ENCODE data around the gene OR1F1. TPM values are rescaled to one million over a fixed set of nuclear protein-coding genes. Genes with fewer than 3 reads are reported as not detected.

OR1F1 gene
- total and polyA plus RNA-seq, 9 of the 15 experiments (the other 6 are each of a cell fraction or from before 2014, with no cell fraction given), result 0.15 to 0.61 (median 0.35) TPM; not detected in 3

GRCh38 chr16:3223913-3224515 lies 36.0 kb downstream of the OR1F1 start (continued):
- TF ChIP-seq MGA (IDR thresholded peaks at IDR 0.05) (peak; percentile 49; the same call in 1 of the 2 replicates), NFRKB (IDR thresholded peaks at IDR 0.05; ENCODE audit: low read depth) (peak; percentile 83), AFF1 (IDR thresholded peaks at IDR 0.05; ENCODE audit: low read depth in 1 of 2, partially characterized antibody in 2 of 2) (no peak), ARNT (IDR thresholded peaks at IDR 0.05) (peak in 1 of 2 experiments; percentile 62; a peak in 1 of 4 replicates), SOX6 (IDR thresholded peaks at IDR 0.05) (peak; percentile 72; the same call in 1 of the 2 replicates), PRDM10 (IDR thresholded peaks at IDR 0.05; ENCODE audit: partially characterized antibody) (no peak), LEF1 (IDR thresholded peaks at IDR 0.05) (peak; percentile 46; the same call in 1 of the 2 replicates), HDGF (IDR thresholded peaks at IDR 0.05) (no peak)
